ENCODE measurements around the gene MYO3A.
"Not testable (repeated sequence)": the region's sequence is repeated elsewhere in the genome, so short reads cannot be mapped to it uniquely, and the experiment has no call there.

The MYO3A gene

GRCh38 chr10:25974897-25975459, 40.9 kb downstream of the MYO3A start:
- no peak for DNase-seq (ENCODE audit: low read depth)

- no peak for DNase-seq (ENCODE audit: low read depth)
Observed at GRCh38 chr10:25978771-25979170, 44.7 kb downstream of the MYO3A start.

GRCh38 chr10:25982107-25982506, 48.1 kb downstream of the MYO3A start:
- DNase-seq (ENCODE audit: low read depth) = no peak

GRCh38 chr10:25988583-25988982, 54.6 kb downstream of the MYO3A start:
- DNase-seq (ENCODE audit: low read depth) = no peak

GRCh38 chr10:25989951-25990350, 55.9 kb downstream of the MYO3A start:
- DNase-seq (ENCODE audit: low read depth) = no peak

GRCh38 chr10:25999295-25999981, 65.4 kb downstream of the MYO3A start:
- no peak for DNase-seq (ENCODE audit: low read depth)

GRCh38 chr10:26000971-26001370, 66.9 kb downstream of the MYO3A start:
- no peak for DNase-seq (ENCODE audit: low read depth)

- not testable (repeated sequence) for DNase-seq (ENCODE audit: low read depth)
Observed at GRCh38 chr10:26002466-26002865, 68.4 kb downstream of the MYO3A start.

GRCh38 chr10:26015092-26015491, 81.1 kb downstream of the MYO3A start:
- DNase-seq (ENCODE audit: low read depth) = no peak

- DNase-seq (ENCODE audit: low read depth) = no peak
Observed at GRCh38 chr10:26022831-26023230, 88.8 kb downstream of the MYO3A start.

- DNase-seq (ENCODE audit: low read depth) = no peak
Observed at GRCh38 chr10:26024303-26024702, 90.3 kb downstream of the MYO3A start.

GRCh38 chr10:26025523-26025922, 91.5 kb downstream of the MYO3A start:
- DNase-seq (ENCODE audit: low read depth) = no peak

GRCh38 chr10:26029858-26030257, 95.8 kb downstream of the MYO3A start:
- DNase-seq (ENCODE audit: low read depth) = no peak

GRCh38 chr10:26031300-26031699, 97.3 kb downstream of the MYO3A start:
- DNase-seq (ENCODE audit: low read depth) = no peak

GRCh38 chr10:26043469-26043868, 109.4 kb downstream of the MYO3A start:
- DNase-seq (ENCODE audit: low read depth) = no peak

GRCh38 chr10:26044141-26044749, 110.2 kb downstream of the MYO3A start:
- no peak for DNase-seq (ENCODE audit: low read depth)

GRCh38 chr10:26046073-26046700, 112.2 kb downstream of the MYO3A start:
- DNase-seq (ENCODE audit: low read depth) = no peak

- DNase-seq (ENCODE audit: low read depth) = no peak
Observed at GRCh38 chr10:26048756-26049155, 114.7 kb downstream of the MYO3A start.

GRCh38 chr10:26052326-26052725, 118.3 kb downstream of the MYO3A start:
- no peak for DNase-seq (ENCODE audit: low read depth)

GRCh38 chr10:26057466-26057865, 123.4 kb downstream of the MYO3A start:
- no peak for DNase-seq (ENCODE audit: low read depth)

- no peak for DNase-seq (ENCODE audit: low read depth)
Observed at GRCh38 chr10:26064106-26064505, 130.1 kb downstream of the MYO3A start.

GRCh38 chr10:26067680-26068079, 133.7 kb downstream of the MYO3A start:
- no peak for DNase-seq (ENCODE audit: low read depth)

- not testable (repeated sequence) for DNase-seq (ENCODE audit: low read depth)
Observed at GRCh38 chr10:26080971-26081370, 146.9 kb downstream of the MYO3A start.

Measured in HS-27A (cell line).